HepG2 (cell line): ENCODE data around the gene GCNT3.

ENCODE experiments used
- HNRNPUL1 ChIP-seq: fragments of 200-400 bp; formaldehyde crosslinking; IDR thresholded peaks from 2 replicates; pipeline ENCODE4 v1.6.1; 2017; ENCODE audit warnings: low read depth, mild to moderate bottlenecking, low read length, moderate library complexity
- JUND ChIP-seq: sonication (generic); formaldehyde crosslinking; IDR thresholded peaks from 2 replicates; pipeline ENCODE4 v1.8.0; 2022; ENCODE audit warnings: mild to moderate bottlenecking, missing genetic modification reagents
- ZNF460 ChIP-seq: sonication (generic); formaldehyde crosslinking; IDR thresholded peaks from 2 replicates; pipeline ENCODE4 v1.5.1; 2020; ENCODE audit warnings: missing genetic modification reagents, mild to moderate bottlenecking, borderline replicate concordance
- TF ChIP-seq, protein P1 (sequence below): IDR thresholded peaks from 2 replicates; pipeline ENCODE4 v1.6.1; 2016
- TF ChIP-seq, protein P2 (sequence below): sonication (generic); formaldehyde crosslinking; IDR thresholded peaks from 2 replicates; pipeline ENCODE4 v1.8.0; 2023; ENCODE audit warnings: mild to moderate bottlenecking, missing genetic modification reagents
- TF ChIP-seq, protein P3 (sequence below): IDR thresholded peaks from 2 replicates; pipeline ENCODE4 v1.6.1; 2016

DNA sequence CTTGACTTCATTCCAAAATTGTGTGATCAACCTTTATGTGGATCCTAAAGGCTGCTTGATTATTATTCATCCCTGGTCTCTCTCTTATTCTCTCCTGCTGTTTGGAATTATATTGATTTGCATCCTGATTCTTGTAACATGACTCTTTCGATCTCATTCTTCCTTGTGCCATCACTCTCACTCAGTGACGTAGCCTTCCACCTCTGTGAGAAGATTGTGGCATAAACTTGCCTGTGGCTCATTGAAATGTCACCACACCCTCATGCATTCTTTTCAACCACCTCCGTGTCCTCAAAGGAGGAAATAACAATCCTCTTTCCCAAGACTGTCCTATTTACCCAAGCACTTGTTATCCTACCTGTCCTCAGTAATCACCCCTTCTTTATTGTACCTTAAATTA lies 41.3 kb upstream of the GCNT3 start:
- TF ChIP-seq HNRNPUL1 (no peak), JUND (CRISPR knock-in tag) (no peak), ZNF460 (CRISPR knock-in tag) (no peak)
- TF ChIP-seq, protein P1, sequence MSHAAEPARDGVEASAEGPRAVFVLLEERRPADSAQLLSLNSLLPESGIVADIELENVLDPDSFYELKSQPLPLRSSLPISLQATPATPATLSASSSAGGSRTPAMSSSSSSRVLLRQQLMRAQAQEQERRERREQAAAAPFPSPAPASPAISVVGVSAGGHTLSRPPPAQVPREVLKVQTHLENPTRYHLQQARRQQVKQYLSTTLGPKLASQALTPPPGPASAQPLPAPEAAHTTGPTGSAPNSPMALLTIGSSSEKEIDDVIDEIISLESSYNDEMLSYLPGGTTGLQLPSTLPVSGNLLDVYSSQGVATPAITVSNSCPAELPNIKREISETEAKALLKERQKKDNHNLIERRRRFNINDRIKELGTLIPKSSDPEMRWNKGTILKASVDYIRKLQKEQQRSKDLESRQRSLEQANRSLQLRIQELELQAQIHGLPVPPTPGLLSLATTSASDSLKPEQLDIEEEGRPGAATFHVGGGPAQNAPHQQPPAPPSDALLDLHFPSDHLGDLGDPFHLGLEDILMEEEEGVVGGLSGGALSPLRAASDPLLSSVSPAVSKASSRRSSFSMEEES (CRISPR knock-in tag) = no peak
- TF ChIP-seq, protein P2, sequence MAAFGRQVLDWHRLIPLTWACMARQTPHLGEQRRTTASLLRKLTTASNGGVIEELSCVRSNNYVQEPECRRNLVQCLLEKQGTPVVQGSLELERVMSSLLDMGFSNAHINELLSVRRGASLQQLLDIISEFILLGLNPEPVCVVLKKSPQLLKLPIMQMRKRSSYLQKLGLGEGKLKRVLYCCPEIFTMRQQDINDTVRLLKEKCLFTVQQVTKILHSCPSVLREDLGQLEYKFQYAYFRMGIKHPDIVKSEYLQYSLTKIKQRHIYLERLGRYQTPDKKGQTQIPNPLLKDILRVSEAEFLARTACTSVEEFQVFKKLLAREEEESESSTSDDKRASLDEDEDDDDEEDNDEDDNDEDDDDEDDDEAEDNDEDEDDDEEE = no peak
- TF ChIP-seq, protein P3, sequence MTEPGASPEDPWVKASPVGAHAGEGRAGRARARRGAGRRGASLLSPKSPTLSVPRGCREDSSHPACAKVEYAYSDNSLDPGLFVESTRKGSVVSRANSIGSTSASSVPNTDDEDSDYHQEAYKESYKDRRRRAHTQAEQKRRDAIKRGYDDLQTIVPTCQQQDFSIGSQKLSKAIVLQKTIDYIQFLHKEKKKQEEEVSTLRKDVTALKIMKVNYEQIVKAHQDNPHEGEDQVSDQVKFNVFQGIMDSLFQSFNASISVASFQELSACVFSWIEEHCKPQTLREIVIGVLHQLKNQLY (CRISPR knock-in tag) = no peak
